Suprapubic skin (tissue), 4 donors: Measurements from ENCODE around the gene SACM1L. TPM values are rescaled to one million over a fixed set of nuclear protein-coding genes. Genes with fewer than 3 reads are reported as not detected.

ENCODE experiments used
- DNase-seq, 2 donors: peaks; one replicate each; pipeline ENCODE4 v3.0.0-alpha.2; 2019; ENCODE audit warnings: low spot score in 2 of 2
- H3K27ac ChIP-seq: fragments of 200-600 bp; sonication (generic); one replicate; pipeline ENCODE4 v1.5.1; 2019
- H3K27me3 ChIP-seq: fragments of 200-600 bp; sonication (generic); one replicate; pipeline ENCODE4 v1.5.1; 2019
- H3K36me3 ChIP-seq: fragments of 200-600 bp; sonication (generic); one replicate; pipeline ENCODE4 v1.5.1; 2019
- H3K4me1 ChIP-seq: fragments of 200-600 bp; sonication (generic); one replicate; pipeline ENCODE4 v1.5.1; 2019
- H3K4me3 ChIP-seq: fragments of 200-600 bp; sonication (generic); one replicate; pipeline ENCODE4 v1.5.1; 2019; ENCODE audit warnings: mild to moderate bottlenecking
- H3K9me3 ChIP-seq: fragments of 200-600 bp; sonication (generic); one replicate; pipeline ENCODE4 v1.5.1; 2019
- CTCF ChIP-seq, 2 donors: fragments of 200-600 bp in 1 of 2; fragments of 450-650 bp in 1 of 2; sonication (generic) in 1 of 2; IDR thresholded peaks; one replicate each; pipeline ENCODE4 v1.5.1; 2016 to 2019; ENCODE audit warnings: antibody characterized with exemption in 2 of 2, mild to moderate bottlenecking in 1 of 2, moderate library complexity in 1 of 2
- EP300 ChIP-seq: sonication (generic); formaldehyde crosslinking; IDR thresholded peaks from one replicate; pipeline ENCODE4 v1.6.1; 2017; ENCODE audit warnings: antibody characterized with exemption
- POLR2A ChIP-seq, 2 donors: fragments of 450-650 bp; IDR thresholded peaks; one replicate each; pipeline ENCODE4 v1.6.1; 2017; ENCODE audit warnings: antibody characterized with exemption in 2 of 2, mild to moderate bottlenecking in 2 of 2, moderate library complexity in 2 of 2
- POLR2AphosphoS5 ChIP-seq, 3 donors: sonication (generic); formaldehyde crosslinking; IDR thresholded peaks; one replicate each; pipeline ENCODE4 v1.6.1; 2017; ENCODE audit warnings: antibody characterized with exemption in 3 of 3
- WGBS: methylation state at CpG from one replicate; pipeline ENCODE4 v1.1.5; 2018; 5-methylcytosine and 5-hydroxymethylcytosine counted together
- total RNA-seq, 4 donors: library from RNA; depleted of rRNA; stranded (reverse); fragments of >200 nt; gene quantifications; one replicate each; pipeline ENCODE4 v1.1.0, GENCODE V29; 2016

The SACM1L gene
- total RNA-seq, 4 donors from 2014 or later, result 22.8 to 48.9 (median 31.2) TPM

GRCh38 chr3:45741247-45741646 lies 52.1 kb downstream of the SACM1L start:
- no peak overlapping the region for H3K27ac ChIP-seq

GRCh38 chr3:45741742-45742460 lies 52.7 kb downstream of the SACM1L start:
- TF ChIP-seq EP300 (no peak), POLR2AphosphoS5 (IDR thresholded peaks at IDR 0.05) (no peak), POLR2A (IDR thresholded peaks at IDR 0.05) (no peak), CTCF (IDR thresholded peaks at IDR 0.05) (no peak)
- WGBS, result 75% methylated on average over 6 of the region's 6 CpGs
- H3K36me3 ChIP-seq, result peaks cover 83% of the 10 kb centered on the region

More at GRCh38 chr3:45741247-45741646, 52.1 kb downstream of the SACM1L start:
- H3K36me3 ChIP-seq, result peaks cover 83% of the 10 kb centered on the region
- H3K9me3 ChIP-seq, result no peaks in the 10 kb centered on the region
- DNase-seq, result no peak
- no peaks in the 10 kb centered on the region for H3K27me3 ChIP-seq
- H3K4me1 ChIP-seq, result no peaks in the 10 kb centered on the region
- TF ChIP-seq POLR2AphosphoS5 (IDR thresholded peaks at IDR 0.05) (no peak), EP300 (no peak), CTCF (IDR thresholded peaks at IDR 0.05) (no peak), POLR2A (IDR thresholded peaks at IDR 0.05) (no peak)
- no peak overlapping the region for H3K4me3 ChIP-seq

GRCh38 chr3:45742461-45743089 lies 53.4 kb downstream of the SACM1L start:
- Histone ChIP-seq H3K27me3 (no peaks in the 10 kb centered on the region), H3K4me3 (no peak overlapping the region), H3K27ac (no peak overlapping the region), H3K4me1 (no peaks in the 10 kb centered on the region), H3K9me3 (no peaks in the 10 kb centered on the region), H3K36me3 (peaks cover 83% of the 10 kb centered on the region)
- no peak for DNase-seq
- TF ChIP-seq CTCF (IDR thresholded peaks at IDR 0.05) (no peak), EP300 (no peak)
- WGBS, result 97% methylated on average over 4 of the region's 4 CpGs

More at GRCh38 chr3:45741742-45742460, 52.7 kb downstream of the SACM1L start:
- Histone ChIP-seq H3K27ac (no peak overlapping the region), H3K27me3 (no peaks in the 10 kb centered on the region), H3K4me1 (no peaks in the 10 kb centered on the region), H3K4me3 (no peak overlapping the region), H3K9me3 (no peaks in the 10 kb centered on the region)
- no peak for DNase-seq

GRCh38 chr3:45746165-45746776 lies 57.1 kb downstream of the SACM1L start:
- H3K36me3 ChIP-seq, result peaks cover 53% of the 10 kb centered on the region
- peaks cover 4% of the 10 kb centered on the region for H3K4me1 ChIP-seq
- WGBS, result 95% methylated on average over 32 of the region's 32 CpGs
- H3K27me3 ChIP-seq, result no peaks in the 10 kb centered on the region
- no peak overlapping the region for H3K4me3 ChIP-seq
- TF ChIP-seq POLR2AphosphoS5 (IDR thresholded peaks at IDR 0.05) (no peak), POLR2A (IDR thresholded peaks at IDR 0.05) (no peak), CTCF (IDR thresholded peaks at IDR 0.05) (no peak), EP300 (no peak)
- DNase-seq, result no peak
- no peak overlapping the region for H3K27ac ChIP-seq
- no peaks in the 10 kb centered on the region for H3K9me3 ChIP-seq
